K562 (cell line): ENCODE measurements around the gene CSRNP2. TPM values are rescaled to one million over a fixed set of nuclear protein-coding genes. Genes with fewer than 3 reads are reported as not detected.

Experiments used
- ATAC-seq: fragments of 200-7000 bp; cut with Tn5 transposase; 3 replicates; pipeline ENCODE4 v1.9.1; 2020; ENCODE audit warnings: moderate library complexity
- BruUV-seq: library from RNA; stranded (reverse); fragments of 400-500 nt; replicated peaks from 2 replicates; lab custom pipeline; 2021; lab: Mats Ljungman, UMichigan
- CTCF ChIA-PET: fragments of 300-600 bp; formaldehyde crosslinking; extraction: SDS; loops from one replicate; lab custom pipeline; 2021; ENCODE audit warnings: low intra/inter-chr PET ratio; lab: Yijun Ruan, JAX
- POLR2A ChIA-PET: fragments of 300-600, 350-650 bp; sonication (Branson Sonifier 250); formaldehyde crosslinking; extraction: SDS; loops from one replicate; lab custom pipeline; 2021; ENCODE audit warnings: antibody characterized with exemption, inconsistent platforms; lab: Yijun Ruan, JAX
- DNase-seq, 4 experiments: peaks; one replicate each; pipeline versions ENCODE4 v3.0.0 to v3.0.0-alpha.2; 2011 to 2018; ENCODE audit warnings: low spot score in 3 of 4, mixed read lengths in 3 of 4; ENCODE audit errors: extremely low read depth in 1 of 4
- FAIRE-seq: peaks from 2 replicates; lab custom pipeline; 2011; peaks lifted over from hg19 to GRCh38; lab: Jason Lieb, UNC
- H2AFZ ChIP-seq: 2 replicates; pipeline ENCODE4 v1.6.0; 2011; ENCODE audit warnings: low read depth, low read length, control low read depth, inconsistent platforms
- H3K27ac ChIP-seq: fragments of 200-600 bp; 3 replicates; pipeline ENCODE4 v1.8.0; 2011; ENCODE audit warnings: low read depth, mild to moderate bottlenecking, control low read depth, inconsistent platforms, low read length, moderate library complexity, mixed read lengths; ENCODE audit errors: extremely low read depth
- H3K27me3 ChIP-seq, 2 experiments: fragments of 300-600 bp in 1 of 2; 2 replicates in 1 of 2; 3 replicates in 1 of 2; pipeline versions ENCODE4 v1.6.0 to v1.8.0; 2011; ENCODE audit warnings: inconsistent platforms in 2 of 2, low read length in 2 of 2, mild to moderate bottlenecking in 1 of 2, mixed read lengths in 1 of 2, moderate library complexity in 1 of 2; ENCODE audit not compliant: control insufficient read depth in 2 of 2, insufficient read depth in 2 of 2
- H3K36me3 ChIP-seq: fragments of 300-600 bp; 3 replicates; pipeline ENCODE4 v1.8.0; 2011; ENCODE audit warnings: mild to moderate bottlenecking, low read length, inconsistent platforms; ENCODE audit not compliant: control insufficient read depth, insufficient read depth
- H3K4me1 ChIP-seq, 2 experiments: fragments of 200-600 bp in 1 of 2; replicated peaks in 1 of 2; 2 replicates in 1 of 2; 3 replicates in 1 of 2; pipeline versions ENCODE4 v1.5.1 to v1.8.0; 2011; ENCODE audit warnings: inconsistent platforms in 2 of 2, low read length in 2 of 2, mild to moderate bottlenecking in 1 of 2, mixed read lengths in 1 of 2, moderate library complexity in 1 of 2; ENCODE audit not compliant: control insufficient read depth in 2 of 2, insufficient read depth in 2 of 2
- H3K4me2 ChIP-seq: 2 replicates; pipeline ENCODE4 v1.6.1; 2011; ENCODE audit warnings: low read length, control low read depth, inconsistent platforms, mixed read lengths; ENCODE audit not compliant: insufficient read depth
- H3K4me3 ChIP-seq: fragments of 200-600 bp; sonication (generic), shearing (Covaris generic); 2 replicates; pipeline ENCODE4 v1.5.1; 2016; ENCODE audit warnings: control low read depth, inconsistent platforms
- H3K79me2 ChIP-seq: fragments of 200-600 bp; 3 replicates; pipeline ENCODE4 v1.8.0; 2011; ENCODE audit warnings: low read length, inconsistent platforms; ENCODE audit not compliant: control insufficient read depth, insufficient read depth
- H3K9ac ChIP-seq, 2 experiments: 2 replicates each; pipeline versions ENCODE4 v1.6.0 to v1.6.1; 2011; ENCODE audit warnings: low read depth in 2 of 2, low read length in 2 of 2, control low read depth in 1 of 2, inconsistent platforms in 1 of 2, mild to moderate bottlenecking in 1 of 2, mixed read lengths in 1 of 2; ENCODE audit not compliant: insufficient read depth in 1 of 2
- H3K9me1 ChIP-seq: one replicate; pipeline ENCODE4 v1.6.0; 2011; ENCODE audit warnings: inconsistent platforms, mild to moderate bottlenecking, low read length, moderate library complexity; ENCODE audit not compliant: control insufficient read depth, insufficient read depth
- H3K9me3 ChIP-seq: replicated peaks from 2 replicates; pipeline ENCODE4 v1.5.1; 2011; ENCODE audit warnings: low read depth, low read length, inconsistent platforms; ENCODE audit not compliant: control insufficient read depth, insufficient read depth
- H4K20me1 ChIP-seq: replicated peaks from 2 replicates; pipeline ENCODE4 v1.6.1; 2011; ENCODE audit warnings: low read length, inconsistent platforms, mixed read lengths; ENCODE audit not compliant: control insufficient read depth, insufficient read depth
- CREB5 ChIP-seq: fragments of 250-450 bp; sonication (Bioruptor Pico); IDR thresholded peaks from 2 replicates; pipeline ENCODE4 v1.5.0; 2020; ENCODE audit warnings: mild to moderate bottlenecking
- EP400 ChIP-seq: fragments of 450-650 bp; IDR thresholded peaks from 2 replicates; pipeline ENCODE4 v1.6.1; 2017; ENCODE audit warnings: antibody characterized with exemption, mild to moderate bottlenecking, moderate library complexity
- GATA2 ChIP-seq: sonication (generic); formaldehyde crosslinking; IDR thresholded peaks from 2 replicates; pipeline ENCODE4 v1.4.0; 2020; ENCODE audit warnings: mild to moderate bottlenecking, missing genetic modification reagents
- HMG20B ChIP-seq: fragments of 250-450 bp; sonication (Bioruptor Pico); IDR thresholded peaks from 2 replicates; pipeline ENCODE4 v1.5.0; 2021; ENCODE audit warnings: mild to moderate bottlenecking
- MXI1 ChIP-seq: IDR thresholded peaks from 2 replicates; pipeline ENCODE4 v1.6.1; 2011; ENCODE audit warnings: low read depth, mild to moderate bottlenecking, improper control_type of control experiment, low read length
- YY1 ChIP-seq, 3 experiments: IDR thresholded peaks; 2 replicates each; pipeline ENCODE4 v1.6.1; 2011; ENCODE audit warnings: low read length in 2 of 3, mild to moderate bottlenecking in 2 of 3, moderate library complexity in 2 of 3, borderline replicate concordance in 1 of 3, control low read depth in 1 of 3, low read depth in 1 of 3; ENCODE audit not compliant: insufficient read depth in 3 of 3, insufficient replicate concordance in 2 of 3, control insufficient read depth in 1 of 3, insufficient read length in 1 of 3; ENCODE audit errors: extremely low read depth in 1 of 3
- ZNF197 ChIP-seq: fragments of 200-800 bp; sonication (Bioruptor generic); IDR thresholded peaks from 2 replicates; pipeline ENCODE4 v1.6.1; 2016; ENCODE audit warnings: low read depth, missing genetic modification characterization, missing compliant biosample characterization
- ZNF592 ChIP-seq: fragments of 450-650 bp; IDR thresholded peaks from 2 replicates; pipeline ENCODE4 v1.6.1; 2017; ENCODE audit warnings: antibody characterized with exemption, mild to moderate bottlenecking
- WGBS: fragments of 100-300 bp; shearing (Covaris generic); methylation state at CpG from one replicate; pipeline ENCODE4 v1.1.6; 2016; ENCODE audit warnings: low coverage, mixed read lengths; ENCODE audit not compliant: insufficient coverage; ENCODE audit errors: missing lambda C conversion rate; 5-methylcytosine and 5-hydroxymethylcytosine counted together
- in situ Hi-C: fragments of 300-500 bp; cut with MboI; formaldehyde crosslinking; loops from 4 replicates; pipeline ENCODE4 v1.15.0; 2018; ENCODE audit warnings: inconsistent platforms, mixed read lengths
- intact Hi-C: fragments of 100-400 bp; cut with micrococcal nuclease; formaldehyde crosslinking; loops from 2 replicates; pipeline ENCODE4 v1.14.2; 2022
- polyA plus RNA-seq, 8 experiments: library from polyadenylated mRNA; depleted of rRNA in 4 of 8; stranded (reverse) in 5 of 8; unstranded in 3 of 8; fragments of >200 nt; fragmentation: Nextera tagmentation in 2 of 8; fragmentation: Illumina TruSeq in 1 of 8; extraction: Ambion mirVana in 2 of 8; extraction: Trizol in 1 of 8; gene quantifications; 2 replicates each; pipeline versions ENCODE4 v1.2.1 to v1.2.3, GENCODE V29; 2011 to 2014; ENCODE audit warnings: inconsistent platforms in 1 of 8, missing spikeins in 1 of 8
- total RNA-seq, 7 experiments: library from RNA; depleted of rRNA in 6 of 7; stranded (reverse); fragments of >200 nt in 6 of 7; fragmentation: Illumina TruSeq in 2 of 7; extraction: Trizol in 2 of 7; gene quantifications; 2 replicates each; pipeline versions ENCODE4 v1.2.1 to v1.2.3, GENCODE V29; 2011 to 2021; ENCODE audit warnings: low replicate concordance in 1 of 7
- TF ChIP-seq, protein P1 (sequence below): fragments of 200-800 bp; sonication (Bioruptor generic); IDR thresholded peaks from 2 replicates; pipeline ENCODE4 v1.6.1; 2017; ENCODE audit warnings: missing genetic modification characterization, missing compliant biosample characterization
- TF ChIP-seq, protein P2 (sequence below), 3 experiments: fragments of 200-800 bp in 1 of 3; sonication (Bioruptor generic) in 1 of 3; sonication (generic) in 1 of 3; formaldehyde crosslinking in 1 of 3; IDR thresholded peaks; 2 replicates each; pipeline versions ENCODE4 v1.6.1 to v1.8.0; 2016 to 2022; ENCODE audit warnings: mild to moderate bottlenecking in 2 of 3, missing compliant biosample characterization in 2 of 3, missing genetic modification characterization in 2 of 3, missing genetic modification reagents in 1 of 3

CSRNP2 gene
- total and polyA plus RNA-seq, 9 of the 15 experiments (the other 6 are each of a cell fraction or from before 2014, with no cell fraction given) = 1.6 to 13.9 (median 5.9) TPM

GRCh38 chr12:51020448-51021182 is 62.8 kb downstream of the CSRNP2 start:
- BruUV-seq = no TSS peak
- no peaks in the 10 kb centered on the region for H3K27me3 ChIP-seq
- POLR2A ChIA-PET = interaction anchor here (0.7 to 1.5 kb wide), 3 partner anchors 8 to 300 kb away, joined by 3 to 5 read pairs (median 5); no protein-coding TSS in a partner anchor
- CTCF ChIA-PET = no interaction called here
- no peaks in the 10 kb centered on the region; the same call in 2 of the 3 replicates for H3K36me3 ChIP-seq
- H3K9me3 ChIP-seq = no peaks in the 10 kb centered on the region
- 13% methylated on average over 7 of the region's 7 CpGs for WGBS
- H3K79me2 ChIP-seq = peaks cover 100% of the 10 kb centered on the region
- peaks cover 33 to 58% of the 10 kb centered on the region in 2 experiments for H3K4me1 ChIP-seq
- intact Hi-C loops (no loop called here), in situ Hi-C loops (no loop called here)
- no peaks in the 10 kb centered on the region for H3K9me1 ChIP-seq
- no peak overlapping the region for H3K4me3 ChIP-seq
- ATAC-seq = peak; percentile 35
- no peaks in the 10 kb centered on the region for H4K20me1 ChIP-seq
- DNase-seq = peak in 2 of 4 experiments; percentile 23 to 63
- peak overlapping the region; percentile 53 to 89; a peak in 3 of 4 replicates for H3K9ac ChIP-seq
- H3K27ac ChIP-seq = peak overlapping the region; percentile 91
- H2AFZ ChIP-seq = no peak overlapping the region
- no peak for FAIRE-seq
- H3K4me2 ChIP-seq = peak overlapping the region; percentile 77
- TF ChIP-seq ZNF197 (CRISPR knock-in tag) (0 out of 2 replicates have a peak, but pooled peaks have one; percentile 46), HMG20B (no peak), MXI1 (no peak), CREB5 (CRISPR knock-in tag) (no peak), GATA2 (peak; percentile 57; the same call in 1 of the 2 replicates), ZNF592 (peak; percentile 81), EP400 (no peak), YY1 (IDR thresholded peaks at IDR 0.05; ENCODE audit: borderline replicate concordance in 1 of 3, control insufficient read depth in 1 of 3, extremely low read depth in 1 of 3, insufficient read depth in 3 of 3, insufficient read length in 1 of 3, insufficient replicate concordance in 2 of 3, low read depth in 1 of 3, low read length in 2 of 3) (peak in 1 of 3 experiments; percentile 55)
- TF ChIP-seq, protein P1, sequence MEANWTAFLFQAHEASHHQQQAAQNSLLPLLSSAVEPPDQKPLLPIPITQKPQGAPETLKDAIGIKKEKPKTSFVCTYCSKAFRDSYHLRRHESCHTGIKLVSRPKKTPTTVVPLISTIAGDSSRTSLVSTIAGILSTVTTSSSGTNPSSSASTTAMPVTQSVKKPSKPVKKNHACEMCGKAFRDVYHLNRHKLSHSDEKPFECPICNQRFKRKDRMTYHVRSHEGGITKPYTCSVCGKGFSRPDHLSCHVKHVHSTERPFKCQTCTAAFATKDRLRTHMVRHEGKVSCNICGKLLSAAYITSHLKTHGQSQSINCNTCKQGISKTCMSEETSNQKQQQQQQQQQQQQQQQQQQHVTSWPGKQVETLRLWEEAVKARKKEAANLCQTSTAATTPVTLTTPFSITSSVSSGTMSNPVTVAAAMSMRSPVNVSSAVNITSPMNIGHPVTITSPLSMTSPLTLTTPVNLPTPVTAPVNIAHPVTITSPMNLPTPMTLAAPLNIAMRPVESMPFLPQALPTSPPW (CRISPR knock-in tag) = 0 out of 2 replicates have a peak, but pooled peaks have one; percentile 12
- TF ChIP-seq, protein P2, sequence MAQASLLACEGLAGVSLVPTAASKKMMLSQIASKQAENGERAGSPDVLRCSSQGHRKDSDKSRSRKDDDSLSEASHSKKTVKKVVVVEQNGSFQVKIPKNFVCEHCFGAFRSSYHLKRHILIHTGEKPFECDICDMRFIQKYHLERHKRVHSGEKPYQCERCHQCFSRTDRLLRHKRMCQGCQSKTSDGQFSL (CRISPR knock-in tag; IDR thresholded peaks at IDR 0.05) = no peak
- TF ChIP-seq, protein P2 (tag; IDR thresholded peaks at IDR 0.05) = 0 out of 4 replicates have a peak, but pooled peaks of 1 of the 2 experiments have one; percentile 28
